K562 (cell line): Measurements from ENCODE around the gene NEU3. TPM values are rescaled to one million over a fixed set of nuclear protein-coding genes. Genes with fewer than 3 reads are reported as not detected.

Source experiments
- KAT7 ChIP-seq: sonication (generic); formaldehyde crosslinking; IDR thresholded peaks from 2 replicates; pipeline ENCODE4 v1.8.0; 2022; ENCODE audit warnings: missing genetic modification reagents, mild to moderate bottlenecking, borderline replicate concordance
- NKRF ChIP-seq: fragments of 450-650 bp; IDR thresholded peaks from 2 replicates; pipeline ENCODE4 v1.6.1; 2016; ENCODE audit warnings: borderline replicate concordance
- ZBTB33 ChIP-seq: sonication (generic); formaldehyde crosslinking; IDR thresholded peaks from 2 replicates; pipeline ENCODE4 v1.8.1; 2023; ENCODE audit warnings: mild to moderate bottlenecking, missing genetic modification reagents
- ZNF12 ChIP-seq: sonication (generic); formaldehyde crosslinking; IDR thresholded peaks from 2 replicates; pipeline ENCODE4 v1.4.0; 2020; ENCODE audit warnings: mild to moderate bottlenecking, missing genetic modification reagents
- ZNF121 ChIP-seq: sonication (generic); formaldehyde crosslinking; conservative IDR thresholded peaks from 2 replicates; pipeline ENCODE4 v1.8.0; 2022; ENCODE audit warnings: missing genetic modification reagents
- ZNF23 ChIP-seq: fragments of 250-450 bp; sonication (Bioruptor Pico); IDR thresholded peaks from 2 replicates; pipeline ENCODE4 v1.4.0; 2020; ENCODE audit warnings: mild to moderate bottlenecking
- ZNF324 ChIP-seq: fragments of 250-450 bp; sonication (Bioruptor Pico); IDR thresholded peaks from 2 replicates; pipeline ENCODE4 v1.4.0; 2020; ENCODE audit warnings: mild to moderate bottlenecking
- ZNF518B ChIP-seq: fragments of 250-450 bp; sonication (Bioruptor Pico); IDR thresholded peaks from 2 replicates; pipeline ENCODE4 v1.5.0; 2021; ENCODE audit warnings: mild to moderate bottlenecking, moderate library complexity
- polyA plus RNA-seq, 8 experiments: library from polyadenylated mRNA; depleted of rRNA in 4 of 8; stranded (reverse) in 5 of 8; unstranded in 3 of 8; fragments of >200 nt; fragmentation: Nextera tagmentation in 2 of 8; fragmentation: Illumina TruSeq in 1 of 8; extraction: Ambion mirVana in 2 of 8; extraction: Trizol in 1 of 8; gene quantifications; 2 replicates each; pipeline versions ENCODE4 v1.2.1 to v1.2.3, GENCODE V29; 2011 to 2014; ENCODE audit warnings: inconsistent platforms in 1 of 8, missing spikeins in 1 of 8
- total RNA-seq, 7 experiments: library from RNA; depleted of rRNA in 6 of 7; stranded (reverse); fragments of >200 nt in 6 of 7; fragmentation: Illumina TruSeq in 2 of 7; extraction: Trizol in 2 of 7; gene quantifications; 2 replicates each; pipeline versions ENCODE4 v1.2.1 to v1.2.3, GENCODE V29; 2011 to 2021; ENCODE audit warnings: low replicate concordance in 1 of 7
- TF ChIP-seq, protein P1 (sequence below): fragments of 450-650 bp; IDR thresholded peaks from 2 replicates; pipeline ENCODE4 v1.6.1; 2016
- TF ChIP-seq, protein P2 (sequence below): conservative IDR thresholded peaks from 2 replicates; pipeline ENCODE4 v1.6.1; 2011; ENCODE audit warnings: low read depth, mild to moderate bottlenecking, low read length; ENCODE audit not compliant: control insufficient read depth
- TF ChIP-seq, protein P3 (sequence below): IDR thresholded peaks from 2 replicates; pipeline ENCODE4 v1.6.1; 2016; ENCODE audit warnings: missing genetic modification characterization, missing compliant biosample characterization
- TF ChIP-seq, protein P4 (sequence below), 3 experiments: IDR thresholded peaks in 2 of 3; conservative IDR thresholded peaks in 1 of 3; 2 replicates each; pipeline ENCODE4 v1.5.1; 2011 to 2012; ENCODE audit warnings: low read length in 3 of 3, mild to moderate bottlenecking in 3 of 3, control low read depth in 2 of 3, improper control_type of control experiment in 1 of 3, inconsistent platforms in 1 of 3, low read depth in 1 of 3, mixed read lengths in 1 of 3, moderate library complexity in 1 of 3; ENCODE audit not compliant: insufficient read depth in 2 of 3

The NEU3 gene
- total and polyA plus RNA-seq, 9 of the 15 experiments (the other 6 are each of a cell fraction or from before 2014, with no cell fraction given): 6.2 to 41.3 (median 31.1) TPM

- peak; percentile 60; the same call in 1 of the 2 replicates for TF ChIP-seq ZBTB33 (CRISPR knock-in tag)
- TF ChIP-seq, protein P1, sequence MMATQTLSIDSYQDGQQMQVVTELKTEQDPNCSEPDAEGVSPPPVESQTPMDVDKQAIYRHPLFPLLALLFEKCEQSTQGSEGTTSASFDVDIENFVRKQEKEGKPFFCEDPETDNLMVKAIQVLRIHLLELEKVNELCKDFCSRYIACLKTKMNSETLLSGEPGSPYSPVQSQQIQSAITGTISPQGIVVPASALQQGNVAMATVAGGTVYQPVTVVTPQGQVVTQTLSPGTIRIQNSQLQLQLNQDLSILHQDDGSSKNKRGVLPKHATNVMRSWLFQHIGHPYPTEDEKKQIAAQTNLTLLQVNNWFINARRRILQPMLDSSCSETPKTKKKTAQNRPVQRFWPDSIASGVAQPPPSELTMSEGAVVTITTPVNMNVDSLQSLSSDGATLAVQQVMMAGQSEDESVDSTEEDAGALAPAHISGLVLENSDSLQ: no peak
- TF ChIP-seq NKRF: no peak
- 0 out of 2 replicates have a peak, but pooled peaks have one; percentile 1 for TF ChIP-seq ZNF324 (CRISPR knock-in tag)
- no peak for TF ChIP-seq ZNF12 (CRISPR knock-in tag)
- TF ChIP-seq ZNF518B: no peak
- TF ChIP-seq ZNF23: no peak
- TF ChIP-seq, protein P2, sequence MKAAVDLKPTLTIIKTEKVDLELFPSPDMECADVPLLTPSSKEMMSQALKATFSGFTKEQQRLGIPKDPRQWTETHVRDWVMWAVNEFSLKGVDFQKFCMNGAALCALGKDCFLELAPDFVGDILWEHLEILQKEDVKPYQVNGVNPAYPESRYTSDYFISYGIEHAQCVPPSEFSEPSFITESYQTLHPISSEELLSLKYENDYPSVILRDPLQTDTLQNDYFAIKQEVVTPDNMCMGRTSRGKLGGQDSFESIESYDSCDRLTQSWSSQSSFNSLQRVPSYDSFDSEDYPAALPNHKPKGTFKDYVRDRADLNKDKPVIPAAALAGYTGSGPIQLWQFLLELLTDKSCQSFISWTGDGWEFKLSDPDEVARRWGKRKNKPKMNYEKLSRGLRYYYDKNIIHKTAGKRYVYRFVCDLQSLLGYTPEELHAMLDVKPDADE: no peak
- no peak for TF ChIP-seq ZNF121 (CRISPR knock-in tag)
- TF ChIP-seq, protein P3, sequence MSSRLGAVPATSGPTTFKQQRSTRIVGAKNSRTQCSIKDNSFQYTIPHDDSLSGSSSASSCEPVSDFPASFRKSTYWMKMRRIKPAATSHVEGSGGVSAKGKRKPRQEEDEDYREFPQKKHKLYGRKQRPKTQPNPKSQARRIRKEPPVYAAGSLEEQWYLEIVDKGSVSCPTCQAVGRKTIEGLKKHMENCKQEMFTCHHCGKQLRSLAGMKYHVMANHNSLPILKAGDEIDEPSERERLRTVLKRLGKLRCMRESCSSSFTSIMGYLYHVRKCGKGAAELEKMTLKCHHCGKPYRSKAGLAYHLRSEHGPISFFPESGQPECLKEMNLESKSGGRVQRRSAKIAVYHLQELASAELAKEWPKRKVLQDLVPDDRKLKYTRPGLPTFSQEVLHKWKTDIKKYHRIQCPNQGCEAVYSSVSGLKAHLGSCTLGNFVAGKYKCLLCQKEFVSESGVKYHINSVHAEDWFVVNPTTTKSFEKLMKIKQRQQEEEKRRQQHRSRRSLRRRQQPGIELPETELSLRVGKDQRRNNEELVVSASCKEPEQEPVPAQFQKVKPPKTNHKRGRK: no peak
- TF ChIP-seq, protein P4, sequence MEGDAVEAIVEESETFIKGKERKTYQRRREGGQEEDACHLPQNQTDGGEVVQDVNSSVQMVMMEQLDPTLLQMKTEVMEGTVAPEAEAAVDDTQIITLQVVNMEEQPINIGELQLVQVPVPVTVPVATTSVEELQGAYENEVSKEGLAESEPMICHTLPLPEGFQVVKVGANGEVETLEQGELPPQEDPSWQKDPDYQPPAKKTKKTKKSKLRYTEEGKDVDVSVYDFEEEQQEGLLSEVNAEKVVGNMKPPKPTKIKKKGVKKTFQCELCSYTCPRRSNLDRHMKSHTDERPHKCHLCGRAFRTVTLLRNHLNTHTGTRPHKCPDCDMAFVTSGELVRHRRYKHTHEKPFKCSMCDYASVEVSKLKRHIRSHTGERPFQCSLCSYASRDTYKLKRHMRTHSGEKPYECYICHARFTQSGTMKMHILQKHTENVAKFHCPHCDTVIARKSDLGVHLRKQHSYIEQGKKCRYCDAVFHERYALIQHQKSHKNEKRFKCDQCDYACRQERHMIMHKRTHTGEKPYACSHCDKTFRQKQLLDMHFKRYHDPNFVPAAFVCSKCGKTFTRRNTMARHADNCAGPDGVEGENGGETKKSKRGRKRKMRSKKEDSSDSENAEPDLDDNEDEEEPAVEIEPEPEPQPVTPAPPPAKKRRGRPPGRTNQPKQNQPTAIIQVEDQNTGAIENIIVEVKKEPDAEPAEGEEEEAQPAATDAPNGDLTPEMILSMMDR (IDR thresholded peaks at IDR 0.05 in 2 of 3, conservative IDR thresholded peaks at IDR 0.05 in 1 of 3; ENCODE audit: insufficient read depth in 2 of 3, low read depth in 1 of 3, low read length in 3 of 3): peak; percentile 79 to 87 (median 80)
- peak; percentile 77; the same call in 1 of the 2 replicates for TF ChIP-seq KAT7
Measured at GRCh38 chr11:75031771-75032549, 43.2 kb downstream of the NEU3 start (continued).
